ENCODE results near the gene PFKFB3.
"Not testable (repeated sequence)": the region's sequence is repeated elsewhere in the genome, so short reads cannot be mapped to it uniquely, and the experiment has no call there.

Gene PFKFB3

GRCh38 chr10:6280291-6280690, 77.6 kb downstream of the PFKFB3 start:
- Histone ChIP-seq H3K36me3 (ENCODE audit: control insufficient read depth, insufficient read depth, low read length) (no peaks in the 10 kb centered on the region), H3K9me3 (ENCODE audit: control insufficient read depth, insufficient read depth, low read length) (no peaks in the 10 kb centered on the region), H3K27ac (ENCODE audit: low read length) (no peak overlapping the region), H3K4me1 (ENCODE audit: control insufficient read depth, insufficient read depth, low read length) (peaks cover 3% of the 10 kb centered on the region; the same call in 1 of the 2 replicates), H3K4me3 (ENCODE audit: low read length) (no peak overlapping the region), H3K27me3 (ENCODE audit: control insufficient read depth, insufficient read depth, low read length) (no peaks in the 10 kb centered on the region)
- no CpG with 5 or more reads among the region's 8 CpGs for WGBS (ENCODE audit: insufficient coverage, insufficient read length)
- no peak for DNase-seq (ENCODE audit: low read depth, low spot score)

GRCh38 chr10:6282454-6282958, 79.8 kb downstream of the PFKFB3 start:
- Histone ChIP-seq H3K4me3 (ENCODE audit: low read length) (no peak overlapping the region), H3K4me1 (ENCODE audit: control insufficient read depth, insufficient read depth, low read length) (peaks cover 3% of the 10 kb centered on the region; the same call in 1 of the 2 replicates), H3K36me3 (ENCODE audit: control insufficient read depth, insufficient read depth, low read length) (no peaks in the 10 kb centered on the region), H3K27ac (ENCODE audit: low read length) (no peak overlapping the region), H3K9me3 (ENCODE audit: control insufficient read depth, insufficient read depth, low read length) (no peaks in the 10 kb centered on the region), H3K27me3 (ENCODE audit: control insufficient read depth, insufficient read depth, low read length) (no peaks in the 10 kb centered on the region)
- no peak for DNase-seq (ENCODE audit: low read depth, low spot score)
- no CpG with 5 or more reads among the region's 5 CpGs for WGBS (ENCODE audit: insufficient coverage, insufficient read length)

GRCh38 chr10:6283655-6284054, 80.9 kb downstream of the PFKFB3 start:
- Histone ChIP-seq H3K4me3 (ENCODE audit: low read length) (no peak overlapping the region), H3K27ac (ENCODE audit: low read length) (no peak overlapping the region), H3K4me1 (ENCODE audit: control insufficient read depth, insufficient read depth, low read length) (peaks cover 3% of the 10 kb centered on the region; the same call in 1 of the 2 replicates), H3K9me3 (ENCODE audit: control insufficient read depth, insufficient read depth, low read length) (no peaks in the 10 kb centered on the region), H3K27me3 (ENCODE audit: control insufficient read depth, insufficient read depth, low read length) (no peaks in the 10 kb centered on the region), H3K36me3 (ENCODE audit: control insufficient read depth, insufficient read depth, low read length) (no peaks in the 10 kb centered on the region)
- no peak for DNase-seq (ENCODE audit: low read depth, low spot score)
- WGBS (ENCODE audit: insufficient coverage, insufficient read length): no CpG with 5 or more reads among the region's 8 CpGs

- not testable (repeated sequence) for DNase-seq (ENCODE audit: low read depth, low spot score); H3K4me3 ChIP-seq (ENCODE audit: low read length); H3K4me1 ChIP-seq (ENCODE audit: control insufficient read depth, insufficient read depth, low read length); H3K9me3 ChIP-seq (ENCODE audit: control insufficient read depth, insufficient read depth, low read length); H3K27ac ChIP-seq (ENCODE audit: low read length); H3K27me3 ChIP-seq (ENCODE audit: control insufficient read depth, insufficient read depth, low read length); H3K36me3 ChIP-seq (ENCODE audit: control insufficient read depth, insufficient read depth, low read length)
- WGBS (ENCODE audit: insufficient coverage, insufficient read length): no CpG with 5 or more reads among the region's 3 CpGs
These were observed 87.9 kb downstream of the PFKFB3 start for GRCh38 chr10:6290621-6291020.

DNA sequence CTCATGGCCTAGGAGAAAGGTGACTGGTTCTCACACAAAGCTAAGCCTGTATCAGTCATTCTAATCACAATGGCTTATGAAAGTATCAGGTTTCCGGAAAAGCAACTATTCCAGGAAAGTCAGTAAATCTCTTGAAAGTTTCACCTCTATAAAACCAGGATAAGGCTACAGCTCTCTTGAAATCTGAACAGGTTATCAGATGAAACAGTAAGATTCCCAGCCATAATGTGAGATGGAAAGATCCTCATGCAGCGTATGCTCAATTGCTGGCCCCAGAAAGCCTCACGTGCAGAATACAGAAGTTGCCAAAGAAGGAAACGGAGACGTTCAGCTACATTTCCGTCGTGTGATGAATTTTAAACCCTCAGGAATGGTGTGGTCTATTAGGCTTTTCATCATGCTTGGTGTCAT, 90.0 kb downstream of the PFKFB3 start:
- DNase-seq (ENCODE audit: low read depth, low spot score): no peak

GRCh38 chr10:6296425-6296824, 93.7 kb downstream of the PFKFB3 start:
- not testable (repeated sequence) for H3K4me3 ChIP-seq (ENCODE audit: low read length); H3K9me3 ChIP-seq (ENCODE audit: control insufficient read depth, insufficient read depth, low read length); H3K4me1 ChIP-seq (ENCODE audit: control insufficient read depth, insufficient read depth, low read length); H3K27me3 ChIP-seq (ENCODE audit: control insufficient read depth, insufficient read depth, low read length); H3K36me3 ChIP-seq (ENCODE audit: control insufficient read depth, insufficient read depth, low read length); H3K27ac ChIP-seq (ENCODE audit: low read length); DNase-seq (ENCODE audit: low read depth, low spot score)
- WGBS (ENCODE audit: insufficient coverage, insufficient read length): no CpG with 5 or more reads among the region's 4 CpGs

More for the DNA sequence above, 90.0 kb downstream of the PFKFB3 start:
- Histone ChIP-seq H3K4me1 (ENCODE audit: control insufficient read depth, insufficient read depth, low read length) (no peaks in the 10 kb centered on the region), H3K4me3 (ENCODE audit: low read length) (no peak overlapping the region), H3K27ac (ENCODE audit: low read length) (no peak overlapping the region), H3K9me3 (ENCODE audit: control insufficient read depth, insufficient read depth, low read length) (no peaks in the 10 kb centered on the region), H3K27me3 (ENCODE audit: control insufficient read depth, insufficient read depth, low read length) (no peaks in the 10 kb centered on the region), H3K36me3 (ENCODE audit: control insufficient read depth, insufficient read depth, low read length) (no peaks in the 10 kb centered on the region)
- WGBS (ENCODE audit: insufficient coverage, insufficient read length): no CpG with 5 or more reads among the region's 7 CpGs

DNA sequence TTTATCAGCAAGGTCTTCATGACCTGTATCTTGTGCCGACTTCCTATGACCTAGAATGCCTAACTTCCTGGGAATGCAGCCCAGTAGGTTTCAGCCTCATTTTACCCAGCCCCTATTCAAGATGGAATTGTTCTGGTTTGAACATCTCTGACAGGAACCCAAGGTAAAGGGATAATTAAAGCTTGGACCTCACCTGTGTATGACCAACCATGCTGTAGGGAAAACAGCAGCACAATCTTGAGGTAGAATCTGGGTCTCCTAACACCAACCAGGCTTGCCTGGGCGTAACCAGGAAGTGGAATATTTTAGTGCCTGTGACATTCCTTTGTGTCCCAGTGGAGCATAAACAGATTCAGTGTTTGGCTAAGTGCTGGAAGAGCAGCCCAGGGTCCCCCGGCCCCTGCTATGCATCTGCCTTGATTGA, 94.1 kb downstream of the PFKFB3 start:
- no CpG with 5 or more reads among the region's 3 CpGs for WGBS (ENCODE audit: insufficient coverage, insufficient read length)
- Histone ChIP-seq H3K4me1 (ENCODE audit: control insufficient read depth, insufficient read depth, low read length) (no peaks in the 10 kb centered on the region), H3K27ac (ENCODE audit: low read length) (no peak overlapping the region), H3K36me3 (ENCODE audit: control insufficient read depth, insufficient read depth, low read length) (no peaks in the 10 kb centered on the region), H3K4me3 (ENCODE audit: low read length) (no peak overlapping the region), H3K27me3 (ENCODE audit: control insufficient read depth, insufficient read depth, low read length) (no peaks in the 10 kb centered on the region), H3K9me3 (ENCODE audit: control insufficient read depth, insufficient read depth, low read length) (no peaks in the 10 kb centered on the region)
- DNase-seq (ENCODE audit: low read depth, low spot score): no peak

DNA sequence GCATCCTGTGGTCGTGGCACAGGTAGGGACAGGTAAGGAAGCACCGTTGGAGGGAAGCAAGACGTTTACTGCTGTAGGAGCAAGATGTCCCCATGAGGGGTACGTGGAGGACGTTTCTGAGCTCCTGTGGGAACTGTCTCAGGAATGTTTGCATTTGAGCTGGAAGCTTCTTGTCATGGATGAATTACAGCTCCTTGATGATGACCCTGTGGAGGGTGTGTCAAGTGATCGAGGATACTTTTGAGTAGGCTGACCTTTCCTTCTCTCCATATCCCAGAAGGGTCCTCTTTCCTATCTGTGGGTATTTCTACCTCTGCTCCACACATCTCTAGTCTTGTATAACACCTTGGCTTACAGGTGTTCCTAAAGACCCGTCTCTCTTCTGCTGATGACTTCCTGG, 94.8 kb downstream of the PFKFB3 start:
- H3K27ac ChIP-seq (ENCODE audit: low read length): no peak overlapping the region
- no peak overlapping the region for H3K4me3 ChIP-seq (ENCODE audit: low read length)
- no peaks in the 10 kb centered on the region for H3K4me1 ChIP-seq (ENCODE audit: control insufficient read depth, insufficient read depth, low read length)
- no peaks in the 10 kb centered on the region for H3K36me3 ChIP-seq (ENCODE audit: control insufficient read depth, insufficient read depth, low read length)
- WGBS (ENCODE audit: insufficient coverage, insufficient read length): no CpG with 5 or more reads among the region's 7 CpGs
- DNase-seq (ENCODE audit: low read depth, low spot score): no peak
- no peaks in the 10 kb centered on the region for H3K27me3 ChIP-seq (ENCODE audit: control insufficient read depth, insufficient read depth, low read length)
- no peaks in the 10 kb centered on the region for H3K9me3 ChIP-seq (ENCODE audit: control insufficient read depth, insufficient read depth, low read length)

GRCh38 chr10:6297951-6298381, 95.2 kb downstream of the PFKFB3 start:
- WGBS (ENCODE audit: insufficient coverage, insufficient read length): no CpG with 5 or more reads among the region's 2 CpGs
- Histone ChIP-seq H3K9me3 (ENCODE audit: control insufficient read depth, insufficient read depth, low read length) (no peaks in the 10 kb centered on the region), H3K27ac (ENCODE audit: low read length) (no peak overlapping the region), H3K4me3 (ENCODE audit: low read length) (no peak overlapping the region), H3K36me3 (ENCODE audit: control insufficient read depth, insufficient read depth, low read length) (no peaks in the 10 kb centered on the region), H3K27me3 (ENCODE audit: control insufficient read depth, insufficient read depth, low read length) (no peaks in the 10 kb centered on the region), H3K4me1 (ENCODE audit: control insufficient read depth, insufficient read depth, low read length) (no peaks in the 10 kb centered on the region)
- no peak for DNase-seq (ENCODE audit: low read depth, low spot score)

DNA sequence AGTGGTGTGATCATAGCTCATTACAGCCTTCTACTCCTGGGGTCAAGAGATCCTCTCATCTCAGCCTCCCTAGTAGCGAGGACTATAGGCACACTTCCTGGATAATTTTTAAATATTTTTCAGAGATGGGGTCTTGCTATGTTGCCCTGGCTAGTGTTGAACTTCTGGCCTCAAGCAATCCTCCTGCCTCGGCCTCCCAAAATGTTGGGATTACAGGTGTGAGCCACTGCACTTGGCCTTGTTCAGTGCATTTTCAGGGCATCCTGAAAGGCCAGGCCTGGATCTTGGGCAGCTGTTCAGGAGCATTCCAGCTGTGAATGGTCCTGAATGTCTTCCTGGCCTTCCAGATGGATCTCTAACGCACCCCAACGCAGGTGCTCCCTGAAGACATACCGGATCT, 95.7 kb downstream of the PFKFB3 start:
- no peaks in the 10 kb centered on the region for H3K9me3 ChIP-seq (ENCODE audit: control insufficient read depth, insufficient read depth, low read length)
- no peaks in the 10 kb centered on the region for H3K27me3 ChIP-seq (ENCODE audit: control insufficient read depth, insufficient read depth, low read length)

GRCh38 chr10:6299234-6299633, 96.5 kb downstream of the PFKFB3 start:
- no peak overlapping the region for H3K4me3 ChIP-seq (ENCODE audit: low read length)
- no peak overlapping the region for H3K27ac ChIP-seq (ENCODE audit: low read length)
- no peaks in the 10 kb centered on the region for H3K9me3 ChIP-seq (ENCODE audit: control insufficient read depth, insufficient read depth, low read length)
- H3K36me3 ChIP-seq (ENCODE audit: control insufficient read depth, insufficient read depth, low read length): no peaks in the 10 kb centered on the region
- DNase-seq (ENCODE audit: low read depth, low spot score): no peak
- H3K27me3 ChIP-seq (ENCODE audit: control insufficient read depth, insufficient read depth, low read length): no peaks in the 10 kb centered on the region
- H3K4me1 ChIP-seq (ENCODE audit: control insufficient read depth, insufficient read depth, low read length): no peaks in the 10 kb centered on the region
- no CpG with 5 or more reads among the region's 11 CpGs for WGBS (ENCODE audit: insufficient coverage, insufficient read length)

More for the DNA sequence above, 95.7 kb downstream of the PFKFB3 start:
- Histone ChIP-seq H3K4me1 (ENCODE audit: control insufficient read depth, insufficient read depth, low read length) (no peaks in the 10 kb centered on the region), H3K4me3 (ENCODE audit: low read length) (no peak overlapping the region), H3K36me3 (ENCODE audit: control insufficient read depth, insufficient read depth, low read length) (no peaks in the 10 kb centered on the region), H3K27ac (ENCODE audit: low read length) (no peak overlapping the region)
- DNase-seq (ENCODE audit: low read depth, low spot score): no peak
- no CpG with 5 or more reads among the region's 5 CpGs for WGBS (ENCODE audit: insufficient coverage, insufficient read length)
